Muscle of back (tissue), 11 donors: Measurements from ENCODE around the gene KCND3. TPM values are rescaled to one million over a fixed set of nuclear protein-coding genes. Genes with fewer than 3 reads are reported as not detected.

ENCODE experiments used
- DNase-seq, 3 donors: peaks; one replicate each; pipeline versions ENCODE4 v3.0.0 to v3.0.0-alpha.2; 2013
- polyA plus RNA-seq, 10 donors: library from polyadenylated mRNA; unstranded; fragments of 120-200 nt; gene quantifications; one replicate each; pipeline ENCODE4 v1.2.1, GENCODE V29; 2013; ENCODE audit not compliant: insufficient read length in 10 of 10

The KCND3 gene
- polyA plus RNA-seq, 10 donors, result 1.0 to 2.3 (median 1.4) TPM

GRCh38 chr1:111778541-111779051 is 210.9 kb downstream of the KCND3 start:
- peak in 1 of 3 donors; percentile 79 for DNase-seq

GRCh38 chr1:111778066-111778465 is 211.4 kb downstream of the KCND3 start:
- no peak for DNase-seq

- no peak for DNase-seq
Measured at GRCh38 chr1:111777301-111777700, 212.2 kb downstream of the KCND3 start.

GRCh38 chr1:111776861-111777260 is 212.6 kb downstream of the KCND3 start:
- no peak for DNase-seq

- DNase-seq, result peak in 1 of 3 donors; percentile 55
Measured at GRCh38 chr1:111776391-111776790, 213.1 kb downstream of the KCND3 start.

- no peak for DNase-seq
Measured at GRCh38 chr1:111775966-111776365, 213.5 kb downstream of the KCND3 start.

- DNase-seq, result no peak
Measured at GRCh38 chr1:111770916-111771315, 218.6 kb downstream of the KCND3 start.

- peak; percentile 54 to 75 (median 70) for DNase-seq
Measured at GRCh38 chr1:111769517-111770146, 219.8 kb downstream of the KCND3 start.

GRCh38 chr1:111768625-111769024 is 220.8 kb downstream of the KCND3 start:
- DNase-seq, result no peak

GRCh38 chr1:111768023-111768422 is 221.4 kb downstream of the KCND3 start:
- DNase-seq, result no peak

- no peak for DNase-seq
Measured at GRCh38 chr1:111762332-111762731, 227.1 kb downstream of the KCND3 start.

GRCh38 chr1:111761717-111762116 is 227.8 kb downstream of the KCND3 start:
- no peak for DNase-seq

- no peak for DNase-seq
Measured at GRCh38 chr1:111758373-111758772, 231.1 kb downstream of the KCND3 start.

- no peak for DNase-seq
Measured at GRCh38 chr1:111756124-111756513, 233.3 kb downstream of the KCND3 start.

GRCh38 chr1:111755331-111756123 is 233.9 kb downstream of the KCND3 start, which contains the start of gene DDX20:
Gene DDX20 (plus strand): TSS chr1:111755901. CDS start chr1:111755925, 24 bp downstream.
- DNase-seq, result peak; percentile 97 to 99 (median 98)

- peak in 2 of 3 donors; percentile 68 to 86 for DNase-seq
Measured at GRCh38 chr1:111754984-111755330, 234.5 kb downstream of the KCND3 start.

GRCh38 chr1:111751906-111752575 is 237.4 kb downstream of the KCND3 start:
- DNase-seq, result no peak

- no peak for DNase-seq
Measured at GRCh38 chr1:111750856-111751255, 238.6 kb downstream of the KCND3 start.

- no peak for DNase-seq
Measured at GRCh38 chr1:111749628-111750027, 239.8 kb downstream of the KCND3 start.

- DNase-seq, result no peak
Measured at GRCh38 chr1:111747947-111748346, 241.5 kb downstream of the KCND3 start.

GRCh38 chr1:111747282-111747734 is 242.2 kb downstream of the KCND3 start:
- DNase-seq, result peak in 2 of 3 donors; percentile 31 to 59

- DNase-seq, result no peak
Measured at GRCh38 chr1:111746614-111746999, 242.9 kb downstream of the KCND3 start.
